HL-60 (cell line): Measurements from ENCODE around the gene SLC23A2.

Experiments used
- CTCF ChIP-seq: IDR thresholded peaks from one replicate; pipeline ENCODE4 v1.5.1; 2011; ENCODE audit warnings: low read length, control low read depth, inconsistent platforms; ENCODE audit not compliant: insufficient read depth
- GABPA ChIP-seq: IDR thresholded peaks from 2 replicates; pipeline ENCODE4 v1.6.1; 2012; ENCODE audit warnings: low read depth
- POLR2AphosphoS5 ChIP-seq: IDR thresholded peaks from 2 replicates; pipeline ENCODE4 v1.6.1; 2012; ENCODE audit warnings: low read depth
- REST ChIP-seq: IDR thresholded peaks from 2 replicates; pipeline ENCODE4 v1.6.1; 2012; ENCODE audit warnings: low read depth; ENCODE audit not compliant: insufficient replicate concordance

GRCh38 chr20:4886771-4887527 lies 114.4 kb downstream of the SLC23A2 start:
- TF ChIP-seq GABPA = no peak
- no peak for TF ChIP-seq CTCF
- TF ChIP-seq REST = peak; percentile 82
- TF ChIP-seq POLR2AphosphoS5 = no peak
